Right lobe of liver (tissue), 4 donors: ENCODE measurements around the gene TSTD1.
A peak's percentile ranks its signal among the peaks of the same experiment; 100 is the strongest.

Experiments
- POLR2A ChIP-seq: fragments of 450-650 bp; IDR thresholded peaks from one replicate; pipeline ENCODE4 v1.6.1; 2017; ENCODE audit warnings: antibody characterized with exemption, mild to moderate bottlenecking
- TF ChIP-seq, protein P1 (sequence below), 4 donors: fragments of 200-600 bp in 3 of 4; fragments of 450-650 bp in 1 of 4; IDR thresholded peaks; one replicate each; pipeline versions ENCODE4 v1.5.1 to v1.8.0; 2016 to 2022; ENCODE audit warnings: antibody characterized with exemption in 4 of 4, mild to moderate bottlenecking in 2 of 4
- donor health status: DM: no; HTN: no; CAD: no.
- donor health status: DM: no; HTN: no; CAD: no.
- donor health status: DM: no; HTN: yes; CAD: no.

DNA sequence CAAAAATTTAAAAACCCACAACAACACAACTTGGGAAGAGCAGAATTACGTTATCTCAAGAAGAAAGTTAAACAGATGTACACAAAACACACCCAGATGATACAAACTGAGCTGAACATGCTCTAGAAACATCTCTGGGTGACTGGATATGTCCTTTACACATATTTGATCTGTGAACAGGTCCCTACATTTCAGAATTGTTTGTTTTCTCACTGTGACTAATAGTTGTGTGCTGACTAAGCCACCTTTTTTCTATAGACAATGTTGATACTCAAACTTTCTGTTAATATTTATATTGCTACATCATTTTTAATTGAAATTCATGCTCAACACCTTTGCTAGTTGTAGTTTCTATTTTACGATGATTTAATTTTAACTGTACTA is 16.8 kb downstream of the TSTD1 start:
- TF ChIP-seq, protein P1, sequence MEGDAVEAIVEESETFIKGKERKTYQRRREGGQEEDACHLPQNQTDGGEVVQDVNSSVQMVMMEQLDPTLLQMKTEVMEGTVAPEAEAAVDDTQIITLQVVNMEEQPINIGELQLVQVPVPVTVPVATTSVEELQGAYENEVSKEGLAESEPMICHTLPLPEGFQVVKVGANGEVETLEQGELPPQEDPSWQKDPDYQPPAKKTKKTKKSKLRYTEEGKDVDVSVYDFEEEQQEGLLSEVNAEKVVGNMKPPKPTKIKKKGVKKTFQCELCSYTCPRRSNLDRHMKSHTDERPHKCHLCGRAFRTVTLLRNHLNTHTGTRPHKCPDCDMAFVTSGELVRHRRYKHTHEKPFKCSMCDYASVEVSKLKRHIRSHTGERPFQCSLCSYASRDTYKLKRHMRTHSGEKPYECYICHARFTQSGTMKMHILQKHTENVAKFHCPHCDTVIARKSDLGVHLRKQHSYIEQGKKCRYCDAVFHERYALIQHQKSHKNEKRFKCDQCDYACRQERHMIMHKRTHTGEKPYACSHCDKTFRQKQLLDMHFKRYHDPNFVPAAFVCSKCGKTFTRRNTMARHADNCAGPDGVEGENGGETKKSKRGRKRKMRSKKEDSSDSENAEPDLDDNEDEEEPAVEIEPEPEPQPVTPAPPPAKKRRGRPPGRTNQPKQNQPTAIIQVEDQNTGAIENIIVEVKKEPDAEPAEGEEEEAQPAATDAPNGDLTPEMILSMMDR (IDR thresholded peaks at IDR 0.05): no peak
- peak; percentile 5 for TF ChIP-seq POLR2A
